Lung (tissue), 12 donors: ENCODE data around the gene SELENOT. TPM values are rescaled to one million over a fixed set of nuclear protein-coding genes. Genes with fewer than 3 reads are reported as not detected.

Experiments
- ATAC-seq: fragments of 200-7000 bp; cut with Tn5 transposase; one replicate; pipeline ENCODE4 v1.9.1; 2020; ENCODE audit warnings: moderate number of reproducible peaks; ENCODE audit not compliant: insufficient read depth, low FRiP score
- DNase-seq, 3 donors: peaks; one replicate each; pipeline ENCODE4 v3.0.0-alpha.2; 2013 to 2017
- H3K27ac ChIP-seq, 2 donors: one replicate each; pipeline ENCODE4 v1.5.1; 2013; ENCODE audit warnings: mild to moderate bottlenecking in 2 of 2, moderate library complexity in 2 of 2, control low read depth in 1 of 2, inconsistent platforms in 1 of 2, low read depth in 1 of 2, low read length in 1 of 2
- H3K27me3 ChIP-seq, 3 donors: one replicate each; pipeline ENCODE4 v1.5.1; 2013; ENCODE audit warnings: low read length in 2 of 3; ENCODE audit not compliant: control insufficient read depth in 3 of 3, insufficient read depth in 3 of 3
- H3K36me3 ChIP-seq, 4 donors: one replicate each; pipeline ENCODE4 v1.5.1; 2013; ENCODE audit warnings: low read length in 4 of 4, mild to moderate bottlenecking in 1 of 4, moderate library complexity in 1 of 4; ENCODE audit not compliant: control insufficient read depth in 4 of 4, insufficient read depth in 4 of 4
- H3K4me1 ChIP-seq, 5 donors: one replicate each; pipeline ENCODE4 v1.5.1; 2013; ENCODE audit warnings: low read length in 5 of 5, mild to moderate bottlenecking in 2 of 5, moderate library complexity in 1 of 5; ENCODE audit not compliant: control insufficient read depth in 5 of 5, insufficient read depth in 5 of 5
- H3K4me3 ChIP-seq: one replicate; pipeline ENCODE4 v1.5.1; 2013; ENCODE audit warnings: mild to moderate bottlenecking, control low read depth, moderate library complexity
- H3K9ac ChIP-seq, 2 donors: one replicate each; pipeline ENCODE4 v1.5.1; 2013; ENCODE audit warnings: low read length in 2 of 2, control low read depth in 1 of 2; ENCODE audit not compliant: insufficient read depth in 1 of 2
- H3K9me3 ChIP-seq, 4 donors: one replicate each; pipeline ENCODE4 v1.5.1; 2013; ENCODE audit warnings: low read length in 3 of 4, mild to moderate bottlenecking in 1 of 4, moderate library complexity in 1 of 4; ENCODE audit not compliant: control insufficient read depth in 4 of 4, insufficient read depth in 3 of 4
- WGBS, 2 donors: extraction: QIAGEN DNeasy Blood & Tissue Kit; methylation state at CpG; one replicate each; pipeline ENCODE4 v1.1.7; 2013; 5-methylcytosine and 5-hydroxymethylcytosine counted together
- polyA plus RNA-seq, 2 donors: library from polyadenylated mRNA; stranded (reverse); fragments of 200-250 nt; gene quantifications; one replicate each; pipeline ENCODE4 v1.2.1, GENCODE V29; 2013
- total RNA-seq, 2 donors: library from RNA; depleted of rRNA in 1 of 2; stranded (reverse); fragments of >200 nt in 1 of 2; gene quantifications; one replicate each; pipeline ENCODE4 v1.2.1, GENCODE V29; 2014 to 2021
- TF ChIP-seq, protein P1 (sequence below): IDR thresholded peaks from 2 replicates; pipeline ENCODE4 v1.5.1; 2012; ENCODE audit warnings: mild to moderate bottlenecking; ENCODE audit errors: control extremely low read depth, extremely low read depth
- donor health status: control.
- donor health status: control.
- donor health status: Bipolar disorder and iron deficiency.
- donor health status: healthy.
- donor health status: DM: yes; HTN: yes; CAD: no.

The SELENOT gene
- total and polyA plus RNA-seq, 4 donors: 27.4 to 194 (median 109) TPM

DNA sequence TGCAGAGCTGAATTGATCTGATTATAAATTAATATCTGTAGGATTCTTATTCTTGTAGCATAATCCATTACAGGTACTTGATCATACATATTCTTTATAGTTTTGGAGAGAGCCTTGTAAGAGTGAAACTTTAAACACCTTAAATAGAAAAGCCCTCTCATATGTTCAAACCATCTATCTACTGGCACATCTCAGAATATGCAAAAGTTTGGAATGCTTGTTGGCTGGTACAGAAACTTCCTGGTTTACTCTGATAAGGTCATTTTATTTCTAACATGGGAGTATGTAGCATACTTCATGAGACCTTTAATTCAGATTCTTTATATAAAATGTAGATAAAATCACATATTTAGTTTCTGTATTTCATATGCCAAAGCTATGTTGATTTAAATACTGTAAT lies 21.9 kb upstream of the SELENOT start:
- Histone ChIP-seq H3K4me3 (no peak overlapping the region), H3K9ac (no peak overlapping the region), H3K36me3 (peaks cover 16 to 28% (median 24%) of the 10 kb centered on the region in 4 donors), H3K4me1 (no peaks in the 10 kb centered on the region), H3K9me3 (no peaks in the 10 kb centered on the region), H3K27ac (no peak overlapping the region), H3K27me3 (no peaks in the 10 kb centered on the region)
- TF ChIP-seq, protein P1, sequence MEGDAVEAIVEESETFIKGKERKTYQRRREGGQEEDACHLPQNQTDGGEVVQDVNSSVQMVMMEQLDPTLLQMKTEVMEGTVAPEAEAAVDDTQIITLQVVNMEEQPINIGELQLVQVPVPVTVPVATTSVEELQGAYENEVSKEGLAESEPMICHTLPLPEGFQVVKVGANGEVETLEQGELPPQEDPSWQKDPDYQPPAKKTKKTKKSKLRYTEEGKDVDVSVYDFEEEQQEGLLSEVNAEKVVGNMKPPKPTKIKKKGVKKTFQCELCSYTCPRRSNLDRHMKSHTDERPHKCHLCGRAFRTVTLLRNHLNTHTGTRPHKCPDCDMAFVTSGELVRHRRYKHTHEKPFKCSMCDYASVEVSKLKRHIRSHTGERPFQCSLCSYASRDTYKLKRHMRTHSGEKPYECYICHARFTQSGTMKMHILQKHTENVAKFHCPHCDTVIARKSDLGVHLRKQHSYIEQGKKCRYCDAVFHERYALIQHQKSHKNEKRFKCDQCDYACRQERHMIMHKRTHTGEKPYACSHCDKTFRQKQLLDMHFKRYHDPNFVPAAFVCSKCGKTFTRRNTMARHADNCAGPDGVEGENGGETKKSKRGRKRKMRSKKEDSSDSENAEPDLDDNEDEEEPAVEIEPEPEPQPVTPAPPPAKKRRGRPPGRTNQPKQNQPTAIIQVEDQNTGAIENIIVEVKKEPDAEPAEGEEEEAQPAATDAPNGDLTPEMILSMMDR: no peak
- DNase-seq (no peak), ATAC-seq (no peak)

DNA sequence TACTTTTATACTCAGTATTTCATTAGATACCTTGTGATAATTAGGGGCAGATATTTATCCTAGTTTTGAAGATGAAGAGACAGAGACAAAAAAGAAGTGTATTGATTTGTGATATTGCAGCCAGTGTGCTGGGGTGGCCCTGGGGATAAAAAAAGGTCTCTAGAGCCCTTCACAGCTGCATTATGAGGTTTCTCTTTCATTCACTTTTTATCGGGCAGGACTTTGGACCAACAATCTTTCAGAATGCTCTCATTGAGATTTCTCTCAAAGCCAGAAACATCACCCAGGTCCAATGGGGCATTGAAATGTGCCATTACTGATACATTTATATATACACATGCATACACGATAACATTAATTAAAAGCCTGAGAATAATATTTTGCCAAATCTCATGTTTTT lies 20.5 kb upstream of the SELENOT start:
- H3K27me3 ChIP-seq: no peaks in the 10 kb centered on the region
- H3K9me3 ChIP-seq: no peaks in the 10 kb centered on the region
- WGBS, 2 donors: 92 to 93% methylated on average over 2 of the region's 2 CpGs
- no peak overlapping the region for H3K9ac ChIP-seq
- no peak overlapping the region for H3K27ac ChIP-seq
- peaks cover 0 to 4% (median 0%) of the 10 kb centered on the region in 5 donors for H3K4me1 ChIP-seq
- TF ChIP-seq, protein P1: no peak
- H3K36me3 ChIP-seq: peaks cover 11 to 21% (median 19%) of the 10 kb centered on the region in 4 donors
- no peak overlapping the region for H3K4me3 ChIP-seq
- ATAC-seq (no peak), DNase-seq (no peak)

DNA sequence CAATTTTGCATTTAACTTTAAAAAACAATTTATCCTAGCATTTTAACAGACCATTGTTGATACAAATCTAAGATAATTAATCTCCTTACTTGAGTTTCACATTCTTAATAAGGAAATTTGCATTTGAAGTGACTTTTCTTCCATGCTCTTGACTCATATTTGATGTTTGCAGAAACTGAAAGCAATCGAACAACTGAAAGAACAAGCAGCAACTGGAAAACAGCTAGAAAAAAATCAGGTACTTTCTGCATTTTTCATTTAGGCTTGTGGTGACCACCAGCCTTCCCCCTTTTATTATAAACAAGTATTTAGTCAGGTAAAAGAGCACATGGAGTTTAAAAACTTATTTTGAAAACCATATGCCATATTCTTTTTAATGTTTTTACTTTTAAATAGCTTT lies 20.1 kb upstream of the SELENOT start:
- Histone ChIP-seq H3K9ac (no peak overlapping the region), H3K4me3 (no peak overlapping the region), H3K36me3 (peaks cover 11 to 21% (median 19%) of the 10 kb centered on the region in 4 donors), H3K27ac (no peak overlapping the region), H3K4me1 (peaks cover 0 to 4% (median 0%) of the 10 kb centered on the region in 5 donors), H3K27me3 (no peaks in the 10 kb centered on the region), H3K9me3 (no peaks in the 10 kb centered on the region)
- ATAC-seq: no peak
- TF ChIP-seq, protein P1: no peak
- 65 to 89% methylated on average over 1 of the region's 1 CpG for WGBS, 2 donors
- DNase-seq: no peak
